Endometrial microvascular endothelial cells (primary cell): ENCODE measurements around the gene CDK10. TPM values are rescaled to one million over a fixed set of nuclear protein-coding genes. Genes with fewer than 3 reads are reported as not detected.

ENCODE experiments used
- in situ Hi-C: cut with HindIII; loops from 2 replicates; pipeline ENCODE4 v1.10.0; 2017; ENCODE audit warnings: low sequenced_read_pairs, low pct_unique_long_range_greater_than_20kb; ENCODE audit errors: inconsistent ontology term
- total RNA-seq: library from RNA; depleted of rRNA; stranded (reverse); fragments of >200 nt; gene quantifications from one replicate; pipeline ENCODE4 v1.2.3, GENCODE V29; 2015; ENCODE audit errors: inconsistent ontology term

CDK10 gene
- total RNA-seq, 1 donor from 2014 or later = 58.4 TPM

DNA sequence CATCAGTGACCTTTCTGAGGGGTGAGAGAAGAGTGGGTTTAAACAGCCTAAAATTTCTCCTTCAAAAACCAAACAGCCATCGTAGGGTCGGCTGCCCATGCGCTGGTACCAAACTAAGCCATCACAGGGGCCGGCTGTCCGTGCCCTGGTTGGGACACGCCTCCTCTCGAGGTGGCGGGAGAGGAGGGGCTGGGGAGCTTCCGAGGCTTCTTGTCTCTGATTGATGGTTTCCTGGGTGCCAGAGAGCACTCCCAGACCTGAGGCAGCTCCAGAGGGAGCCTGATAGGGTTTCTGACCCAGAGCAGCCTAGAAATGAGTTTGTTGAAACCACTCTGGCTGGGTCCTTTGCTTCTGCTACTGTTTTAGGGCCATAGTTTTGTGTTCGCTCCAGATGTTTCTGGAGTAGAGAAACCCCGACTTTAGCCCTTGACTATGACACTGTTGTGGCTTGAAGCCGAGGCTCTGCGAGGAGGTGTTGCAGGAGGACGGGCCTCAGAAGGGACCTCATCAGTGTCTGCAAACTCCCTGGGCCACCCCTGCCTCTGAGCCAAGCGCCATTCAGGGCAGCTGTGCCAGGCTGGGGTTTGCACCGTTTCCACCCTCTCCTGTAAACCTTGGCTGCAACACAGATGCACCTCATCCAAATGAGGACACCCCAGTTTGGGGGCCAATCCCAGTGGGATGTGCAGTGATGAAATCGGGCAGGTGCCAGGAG lies 41.1 kb downstream of the CDK10 start:
- in situ Hi-C loops = no loop called here

DNA sequence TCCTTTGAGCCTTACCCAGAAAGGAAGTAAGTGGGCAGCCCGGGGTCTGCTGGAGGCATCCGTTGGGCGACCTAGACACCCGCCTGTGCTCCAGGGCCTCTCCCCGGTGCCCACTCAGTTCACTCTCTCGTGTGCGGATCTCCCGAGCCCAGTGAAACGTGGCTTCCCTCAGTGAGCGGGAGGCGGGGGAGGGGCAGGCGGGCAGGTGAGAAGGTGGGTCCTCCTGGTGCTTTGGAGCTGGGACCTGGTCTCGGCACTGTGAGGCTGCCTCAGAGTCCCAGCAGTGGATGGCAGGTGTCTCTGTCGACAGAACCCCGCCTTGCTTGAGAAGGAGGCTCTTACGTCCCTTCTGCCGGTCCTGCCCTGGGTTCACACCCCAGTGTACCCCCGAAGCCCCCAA lies 42.8 kb downstream of the CDK10 start:
- in situ Hi-C loops = no loop called here

DNA sequence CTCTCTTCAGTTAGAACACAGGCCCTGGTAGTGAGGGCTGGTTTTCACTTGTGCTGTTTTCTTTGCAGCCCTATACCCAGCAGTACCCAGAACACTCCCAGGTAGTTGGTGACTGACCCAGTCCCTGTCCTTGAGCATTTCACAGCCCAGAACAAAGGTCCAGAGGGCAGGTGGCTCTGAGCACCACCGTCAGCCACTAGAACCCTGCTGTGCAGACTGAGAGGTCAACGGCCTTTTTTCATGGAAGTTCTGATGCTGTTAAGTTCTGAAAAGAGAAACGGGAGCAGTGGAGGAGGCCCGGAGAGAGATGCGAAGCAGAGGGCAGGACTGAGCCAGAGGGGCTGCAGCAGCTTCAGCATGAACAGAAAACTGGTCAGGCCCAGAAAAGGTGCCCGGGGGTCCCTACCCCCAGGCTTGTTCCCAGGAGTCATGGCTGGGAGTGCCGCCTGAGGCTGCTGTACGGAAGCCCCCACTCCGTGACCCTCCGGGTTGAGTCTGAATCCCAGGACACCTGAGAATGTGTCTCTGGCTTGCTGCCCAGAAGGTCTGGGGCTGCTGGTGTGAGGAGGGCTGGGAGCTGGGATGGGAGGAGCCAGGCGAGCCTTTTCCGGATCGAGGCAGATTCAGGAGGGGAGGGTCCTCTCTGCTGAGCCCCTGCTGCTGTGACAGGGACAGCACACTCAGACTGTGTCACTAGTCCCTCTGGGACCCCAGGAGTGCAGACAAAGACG lies 43.5 kb downstream of the CDK10 start:
- in situ Hi-C loops = no loop called here

DNA sequence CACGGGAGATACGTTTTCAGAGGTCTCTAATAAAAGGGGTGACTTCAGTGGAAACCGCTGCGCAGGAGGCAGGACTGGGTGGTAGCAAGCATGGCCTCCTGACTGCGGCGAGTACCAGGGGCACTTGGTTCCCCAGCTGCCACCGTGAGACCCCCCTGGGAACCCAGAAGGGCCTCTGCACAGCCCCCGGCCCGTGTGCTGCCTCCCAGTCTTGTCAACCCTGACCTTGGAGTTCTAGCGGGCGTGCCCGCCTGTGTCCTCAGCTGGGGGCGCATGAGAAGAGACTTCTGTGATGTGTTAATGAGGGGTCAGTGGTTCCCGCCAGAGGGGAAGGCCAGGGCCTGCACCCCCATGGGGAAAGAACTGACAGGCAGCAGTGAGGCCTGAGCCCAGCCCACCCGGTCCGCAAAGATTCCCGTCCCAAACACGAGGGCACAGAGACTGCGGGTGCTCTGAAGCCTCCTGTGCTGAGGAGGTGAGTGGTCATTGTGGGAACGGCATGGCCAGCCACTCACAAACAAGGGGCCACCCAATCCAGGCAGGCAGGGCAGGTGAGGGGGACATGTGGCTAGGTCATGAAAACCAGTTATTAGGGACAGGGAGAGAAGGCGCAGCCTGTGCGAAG lies 44.2 kb downstream of the CDK10 start:
- in situ Hi-C loops = no loop called here

DNA sequence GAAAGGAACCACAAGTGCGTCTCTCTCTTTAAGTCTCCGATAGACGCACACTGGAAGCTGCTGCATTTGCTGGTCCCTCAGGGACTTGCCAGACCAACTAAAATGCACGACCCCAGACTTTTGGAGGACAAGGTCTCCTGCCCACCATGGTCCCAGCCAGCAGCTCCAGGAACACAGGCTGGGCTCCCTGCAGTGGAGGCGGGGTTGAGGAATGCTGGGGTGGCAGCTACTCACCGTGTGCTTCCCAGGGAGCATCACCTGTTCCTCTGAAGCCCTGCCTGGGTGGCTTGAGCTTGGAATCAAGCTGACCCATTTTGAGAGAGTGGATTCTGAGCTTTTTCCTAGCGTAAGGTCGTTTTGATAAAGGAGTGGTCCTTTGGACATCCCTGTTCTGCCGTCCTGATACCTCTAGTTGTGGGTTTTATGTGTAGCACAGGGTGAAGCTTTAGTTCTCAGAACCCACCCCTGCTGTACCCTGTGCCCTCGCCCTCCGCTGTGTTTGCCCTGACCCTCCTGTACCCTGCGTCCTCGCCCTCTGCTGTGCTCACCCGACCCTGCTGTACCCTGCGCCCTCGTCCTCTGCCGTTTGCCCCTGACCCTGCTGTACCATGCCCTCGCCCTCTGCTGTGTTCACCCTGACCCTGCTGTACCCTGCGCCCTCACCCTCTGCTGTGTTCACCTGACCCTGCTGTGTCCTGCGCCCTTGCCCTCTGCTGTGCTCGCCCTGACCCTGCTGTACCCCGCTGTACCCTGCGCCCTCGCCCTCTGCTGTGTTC lies 45.8 kb downstream of the CDK10 start:
- in situ Hi-C loops = no loop called here

DNA sequence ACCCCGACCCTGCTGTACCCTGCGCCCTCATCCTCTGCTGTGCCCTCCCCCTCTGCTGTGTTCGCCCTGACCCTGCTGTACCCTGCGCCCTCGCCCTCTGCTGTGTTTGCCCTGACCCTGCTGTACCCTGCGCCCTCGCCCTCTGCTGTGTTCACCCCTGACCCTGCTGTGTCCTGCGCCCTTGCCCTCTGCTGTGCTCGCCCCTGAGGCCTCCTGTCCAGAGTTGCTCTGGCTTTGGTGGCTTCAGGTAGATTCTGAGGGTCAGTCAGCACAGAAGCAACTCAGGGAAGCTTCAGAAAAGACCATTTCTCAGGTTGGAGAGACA lies 46.4 kb downstream of the CDK10 start:
- in situ Hi-C loops = no loop called here

DNA sequence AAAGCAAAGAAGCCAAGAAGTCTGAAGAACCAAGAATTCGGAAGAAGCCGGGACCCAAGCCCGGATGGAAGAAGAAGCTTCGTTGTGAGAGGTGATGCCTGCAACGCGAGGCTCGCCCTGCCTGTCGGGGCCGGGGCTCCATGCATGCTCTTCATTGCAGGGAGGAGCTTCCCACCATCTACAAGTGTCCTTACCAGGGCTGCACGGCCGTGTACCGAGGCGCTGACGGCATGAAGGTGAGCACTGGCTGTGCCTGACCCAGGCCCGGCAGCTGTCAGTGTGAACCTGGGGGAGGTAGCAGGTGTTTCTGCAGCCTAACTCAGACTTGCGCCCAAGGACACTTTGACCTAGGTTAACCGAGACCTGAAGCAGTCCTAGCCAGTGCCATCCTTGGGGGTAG lies 46.8 kb downstream of the CDK10 start:
- in situ Hi-C loops = no loop called here

DNA sequence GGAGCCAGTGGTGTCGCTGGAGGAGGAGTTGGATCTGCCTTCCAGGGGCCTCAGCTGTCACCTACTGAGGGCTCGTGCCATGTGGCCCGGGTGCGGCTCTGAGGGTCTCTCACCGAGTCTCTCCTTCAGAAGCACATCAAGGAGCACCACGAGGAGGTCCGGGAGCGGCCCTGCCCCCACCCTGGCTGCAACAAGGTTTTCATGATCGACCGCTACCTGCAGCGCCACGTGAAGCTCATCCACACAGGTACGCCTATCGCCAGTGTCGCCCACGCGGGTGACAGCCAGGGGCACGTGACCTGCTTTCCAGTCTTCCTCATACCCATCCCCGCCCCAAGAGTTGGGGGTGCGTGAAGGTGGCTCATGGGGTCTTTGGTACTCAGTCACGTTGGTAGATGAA lies 47.3 kb downstream of the CDK10 start:
- in situ Hi-C loops = no loop called here

DNA sequence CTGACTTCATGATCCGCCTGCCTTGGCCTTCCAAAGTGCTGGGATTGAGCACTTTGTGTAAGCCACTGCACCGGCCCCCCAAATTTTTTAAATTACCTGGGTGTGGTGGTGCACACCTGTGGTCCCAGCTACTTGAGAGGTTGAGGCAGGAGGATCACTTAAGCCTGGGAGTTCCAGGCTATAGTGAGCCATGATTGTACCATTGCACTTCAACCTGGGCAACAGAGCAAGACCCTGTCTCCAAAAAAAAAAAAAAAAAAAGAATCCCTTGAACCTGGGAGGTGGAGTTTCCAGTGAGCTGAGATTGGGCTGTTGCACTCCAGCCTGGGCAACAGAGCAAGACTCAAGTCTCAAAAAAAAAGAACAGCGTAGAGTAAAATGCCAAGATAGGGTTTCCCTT lies 50.1 kb downstream of the CDK10 start:
- in situ Hi-C loops = no loop called here

DNA sequence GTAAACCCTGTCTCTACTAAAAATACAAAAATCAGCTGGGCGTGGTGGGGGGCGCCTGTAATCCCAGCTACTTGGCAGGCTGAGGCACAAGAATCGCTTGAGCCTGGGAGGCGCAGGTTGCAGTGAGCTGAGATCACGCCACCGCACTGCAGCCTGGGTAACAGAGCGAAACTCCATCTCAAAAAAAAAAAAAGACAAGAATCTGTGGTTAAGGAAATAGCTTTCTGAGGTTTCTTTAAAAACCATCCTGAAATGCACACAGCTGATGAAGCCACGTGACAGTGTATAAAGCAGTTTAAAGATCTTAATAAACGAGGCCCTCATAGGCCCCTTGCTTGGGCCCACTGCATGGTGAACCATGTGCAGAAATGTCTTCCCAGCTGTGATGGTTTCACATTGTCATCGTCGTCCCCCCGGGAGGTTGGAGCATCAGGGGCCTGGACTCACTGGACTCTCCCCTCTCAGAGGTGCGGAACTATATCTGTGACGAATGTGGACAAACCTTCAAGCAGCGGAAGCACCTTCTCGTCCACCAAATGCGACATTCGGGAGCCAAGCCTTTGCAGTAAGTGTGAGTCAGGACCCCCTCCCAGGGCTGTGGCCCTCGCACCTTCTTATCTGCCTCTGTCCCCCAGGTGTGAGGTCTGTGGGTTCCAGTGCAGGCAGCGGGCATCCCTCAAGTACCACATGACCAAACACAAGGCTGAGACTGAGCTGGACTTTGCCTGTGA lies 51.0 kb downstream of the CDK10 start:
- in situ Hi-C loops = no loop called here

DNA sequence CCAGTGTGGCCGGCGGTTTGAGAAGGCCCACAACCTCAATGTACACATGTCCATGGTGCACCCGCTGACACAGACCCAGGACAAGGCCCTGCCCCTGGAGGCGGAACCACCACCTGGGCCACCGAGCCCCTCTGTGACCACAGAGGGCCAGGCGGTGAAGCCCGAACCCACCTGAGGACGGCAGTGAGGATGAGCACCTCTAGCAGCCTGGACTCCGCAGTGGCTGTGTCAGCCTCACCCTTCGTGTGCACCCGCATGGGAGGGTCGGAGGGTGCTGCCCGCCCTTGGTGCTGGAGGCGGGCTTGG lies 51.5 kb downstream of the CDK10 start:
- in situ Hi-C loops = no loop called here

DNA sequence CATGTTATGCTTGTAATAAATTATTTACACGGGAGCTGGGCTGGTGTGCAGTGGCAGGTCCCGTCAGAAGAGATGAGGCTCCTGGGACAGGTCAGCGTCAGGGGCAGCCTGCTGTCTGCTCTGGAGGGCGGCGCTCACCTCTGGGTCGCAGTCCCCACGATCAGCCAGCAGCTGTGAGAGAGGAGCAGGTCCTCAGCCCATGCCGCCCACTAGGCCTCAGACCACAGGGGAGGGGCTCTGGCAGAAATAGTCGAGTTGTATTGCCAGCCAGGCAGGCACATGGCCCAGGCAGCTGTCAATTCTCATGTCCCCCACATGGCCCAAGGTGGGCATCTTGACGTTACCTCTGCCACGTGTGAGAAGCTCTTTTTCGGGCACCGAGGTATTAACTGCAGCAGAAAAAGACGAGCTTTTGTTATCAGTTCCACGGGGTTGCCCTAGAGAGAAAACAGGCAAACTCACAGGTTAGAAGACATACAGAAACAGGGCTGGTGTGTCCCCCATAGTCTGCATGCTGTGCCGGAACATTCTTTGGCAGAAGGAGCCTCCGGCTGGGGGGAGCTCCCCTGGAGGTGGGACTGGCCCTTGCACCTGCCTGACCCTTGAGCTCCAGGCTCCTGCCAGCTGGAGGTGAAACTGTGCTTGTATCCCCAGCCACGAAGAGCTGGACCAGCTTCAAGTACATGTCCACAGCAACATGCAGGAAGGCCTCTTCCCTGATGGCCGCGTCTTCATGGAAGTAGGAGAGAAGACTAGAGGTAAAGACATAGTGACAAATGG lies 52.2 kb downstream of the CDK10 start:
- in situ Hi-C loops = no loop called here

DNA sequence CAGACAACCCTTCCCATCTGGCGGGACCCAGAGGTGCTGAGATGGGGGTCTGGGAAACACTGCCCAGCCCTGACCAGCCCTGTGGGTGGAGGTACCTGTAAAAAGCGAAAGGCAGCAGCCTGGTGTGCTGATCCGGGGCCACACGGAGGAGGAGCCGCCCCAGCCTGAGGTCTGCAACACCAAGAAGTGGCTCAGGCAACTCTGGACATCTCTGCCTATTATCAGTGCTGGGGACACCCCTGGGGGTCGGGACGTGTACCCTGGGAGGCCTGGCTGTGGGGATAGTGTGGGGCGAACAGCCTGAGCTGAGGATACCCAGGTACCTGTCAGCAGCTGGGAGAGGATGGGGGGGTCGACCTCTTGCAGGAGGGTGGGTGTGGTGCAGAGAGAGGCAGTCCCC lies 52.9 kb downstream of the CDK10 start:
- in situ Hi-C loops = no loop called here

DNA sequence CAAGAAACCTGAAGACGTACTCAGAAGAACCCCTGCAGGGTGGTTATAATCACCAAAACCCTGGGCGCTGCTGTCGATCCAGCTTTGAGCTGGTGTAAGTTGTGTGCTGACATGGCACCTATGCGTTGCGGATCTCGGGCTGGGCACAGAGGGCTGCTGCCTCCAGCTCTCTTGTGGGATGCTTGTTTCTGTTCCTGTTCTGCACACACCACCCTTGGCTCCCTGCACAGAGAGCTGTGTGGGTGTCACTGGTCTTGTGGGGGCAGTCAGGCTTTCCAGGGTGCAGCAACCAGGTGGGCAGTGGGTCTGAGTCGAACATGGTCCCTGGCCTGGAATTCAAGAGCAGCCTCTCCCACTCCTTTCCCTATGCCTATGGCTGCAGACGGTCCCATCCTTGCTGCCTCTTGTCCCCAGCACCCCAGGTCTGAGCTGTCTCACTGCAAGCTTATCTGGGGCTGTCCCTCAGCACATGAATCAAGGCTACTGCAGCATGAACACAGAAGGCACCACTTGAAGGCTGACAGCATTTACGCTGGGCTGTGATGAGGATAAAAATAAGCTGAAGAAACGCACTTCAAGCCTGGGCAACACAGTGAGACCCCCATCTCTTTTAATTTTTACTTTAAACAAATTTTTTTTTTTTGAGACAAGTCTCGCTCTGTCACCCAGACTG lies 55.0 kb downstream of the CDK10 start:
- in situ Hi-C loops = no loop called here

DNA sequence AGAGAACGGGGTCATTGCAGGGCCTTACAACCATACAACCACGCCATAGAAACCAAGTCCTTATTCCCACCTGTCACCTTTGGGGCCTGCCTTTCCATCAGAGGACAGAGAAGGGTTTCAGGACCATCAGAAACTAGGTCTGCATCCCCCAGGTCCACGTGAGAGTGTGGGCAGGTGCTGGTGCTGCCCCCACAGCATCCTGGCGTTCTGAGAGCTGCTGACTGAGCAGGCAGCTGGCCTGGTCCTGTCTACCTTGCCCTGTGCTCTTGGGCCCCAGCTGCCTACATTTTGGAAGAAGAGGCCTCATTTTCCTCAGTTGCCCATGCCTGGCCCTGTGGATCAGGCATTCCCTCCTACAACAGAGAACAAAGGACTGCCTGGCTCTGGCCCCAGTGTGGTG lies 56.5 kb downstream of the CDK10 start:
- in situ Hi-C loops = no loop called here

DNA sequence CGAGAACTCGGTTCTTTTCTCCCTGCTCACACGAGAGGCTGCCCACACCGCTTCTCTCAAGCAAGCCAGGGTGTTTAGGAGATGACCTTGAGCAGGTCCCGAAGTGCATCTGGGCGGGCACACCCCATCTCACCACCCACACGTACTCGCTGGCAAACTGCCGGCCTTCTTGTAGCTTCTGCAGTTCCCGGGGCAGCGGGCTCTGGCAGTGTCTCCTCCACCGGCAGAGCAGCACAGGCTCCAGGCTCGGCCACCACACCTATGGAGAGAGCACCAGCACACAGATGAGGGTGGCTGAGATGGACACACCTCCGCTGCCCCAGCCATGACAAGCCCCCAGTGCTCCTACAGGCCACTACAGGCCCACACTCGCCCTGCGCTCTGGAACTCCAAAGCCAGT lies 58.3 kb downstream of the CDK10 start:
- in situ Hi-C loops = no loop called here
